ENCODE results near the gene STX11.

STX11 gene

DNA sequence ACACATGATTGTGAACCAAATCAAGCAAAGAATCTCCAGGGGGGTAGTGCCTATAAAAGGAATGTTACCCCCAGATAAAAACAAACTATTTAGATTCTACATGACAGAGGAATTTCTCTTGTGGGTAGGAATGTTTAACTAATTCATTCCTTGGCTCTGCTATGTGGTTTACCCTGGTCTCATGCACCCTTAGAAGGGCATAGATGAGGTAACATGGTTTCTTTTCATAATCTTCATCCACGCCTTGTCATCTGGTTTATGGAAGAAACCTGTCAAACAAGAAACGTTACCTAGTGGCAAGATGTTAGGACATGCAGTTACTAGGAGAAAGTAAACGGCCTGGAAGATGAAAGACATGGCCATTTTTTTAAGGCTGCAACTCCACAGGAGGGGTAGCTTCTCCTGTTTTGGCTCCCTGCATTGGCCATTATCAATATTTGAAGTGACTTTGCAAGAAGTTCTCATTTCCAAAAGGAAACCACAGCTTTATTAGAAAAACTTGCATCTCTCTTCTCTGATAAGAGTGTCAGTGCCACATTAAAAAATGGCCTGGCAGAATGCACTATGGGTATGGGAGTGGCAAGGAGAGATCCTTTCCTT is 45.5 kb downstream of the STX11 start:
- TF ChIP-seq POLR2A (IDR thresholded peaks at IDR 0.05; ENCODE audit: low read depth, low read length): no peak
- DNase-seq (ENCODE audit: insufficient read length, low spot score): no peak

GRCh38 chr6:144197919-144198318 is 47.6 kb downstream of the STX11 start:
- no peak for TF ChIP-seq POLR2A (IDR thresholded peaks at IDR 0.05; ENCODE audit: low read depth, low read length)
- DNase-seq (ENCODE audit: insufficient read length, low spot score) (no peak), FAIRE-seq (no peak)

More for the DNA sequence above, 45.5 kb downstream of the STX11 start:
- FAIRE-seq: no peak

DNA sequence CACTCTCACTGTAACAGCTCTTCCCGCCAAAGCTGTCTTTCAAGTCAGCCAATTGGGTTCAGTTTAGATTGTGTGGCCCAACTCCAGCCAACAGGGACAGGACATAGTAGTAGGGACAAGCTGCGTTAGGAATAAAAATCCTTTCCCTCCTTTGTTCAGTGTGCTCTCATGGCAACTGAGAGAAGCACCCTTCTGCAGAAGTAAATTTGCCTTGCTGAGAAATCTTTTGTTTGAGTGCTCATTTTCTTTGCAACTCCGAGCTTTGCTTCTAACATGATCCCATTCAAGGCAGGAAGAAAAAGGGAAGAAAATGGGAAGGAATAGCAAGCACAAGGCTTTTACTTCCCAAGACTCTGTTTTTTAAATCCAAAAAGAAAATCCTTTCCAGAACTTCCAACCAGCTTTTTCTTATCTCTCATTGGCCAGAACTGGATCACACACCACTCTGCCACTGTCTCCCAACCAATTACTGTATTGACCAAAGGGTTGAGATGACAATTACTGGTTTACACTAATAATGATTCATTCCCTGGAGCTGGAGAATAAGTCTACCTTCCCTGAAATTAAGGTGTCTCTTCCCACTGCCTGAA is 52.7 kb downstream of the STX11 start:
- TF ChIP-seq POLR2A (IDR thresholded peaks at IDR 0.05; ENCODE audit: low read depth, low read length): no peak
- no peak for DNase-seq (ENCODE audit: insufficient read length, low spot score)
- FAIRE-seq: no peak

- TF ChIP-seq POLR2A (IDR thresholded peaks at IDR 0.05; ENCODE audit: low read depth, low read length): no peak
- no peak for FAIRE-seq
- DNase-seq (ENCODE audit: insufficient read length, low spot score): no peak
These were observed 60.8 kb downstream of the STX11 start for GRCh38 chr6:144211160-144211559.

DNA sequence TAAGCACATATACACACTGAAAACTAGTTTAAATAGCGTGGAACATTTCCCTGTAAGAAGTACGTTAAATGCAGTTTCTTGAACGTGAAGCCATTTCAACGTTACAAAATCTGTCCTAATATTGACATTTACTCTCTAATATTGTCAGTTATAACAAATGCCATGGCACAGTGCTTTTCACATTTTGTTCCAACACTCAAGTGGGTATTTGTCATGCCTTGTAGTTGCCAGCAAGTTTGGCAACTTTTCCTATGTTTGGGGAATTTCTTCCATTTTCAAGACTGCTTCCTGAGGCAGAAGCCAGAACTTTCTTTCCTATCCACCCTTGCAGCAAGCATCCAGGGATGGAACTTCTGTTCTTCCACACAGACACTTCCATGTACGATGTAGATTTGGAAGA is 63.0 kb downstream of the STX11 start:
- FAIRE-seq (no peak), DNase-seq (ENCODE audit: insufficient read length, low spot score) (no peak)
- no peak for TF ChIP-seq POLR2A (IDR thresholded peaks at IDR 0.05; ENCODE audit: low read depth, low read length)

DNA sequence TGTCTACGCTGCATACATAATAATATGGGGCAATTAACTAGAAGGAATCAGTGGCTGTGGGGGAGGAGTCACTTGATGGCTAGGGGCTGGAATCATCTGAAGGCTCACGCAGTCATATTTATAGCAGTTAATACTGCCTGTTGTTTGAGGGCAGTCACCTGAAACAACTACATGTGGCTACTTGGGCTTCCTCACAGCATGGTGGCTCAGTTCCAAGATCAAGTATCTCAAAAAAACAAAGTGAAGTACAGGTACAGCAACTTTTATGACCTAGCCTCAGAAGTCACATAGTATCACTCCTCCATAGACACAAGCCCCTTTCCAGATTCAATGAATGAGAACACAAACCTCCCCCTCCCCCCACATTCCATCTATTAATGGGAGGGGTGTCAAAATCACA is 63.7 kb downstream of the STX11 start:
- no peak for TF ChIP-seq POLR2A (IDR thresholded peaks at IDR 0.05; ENCODE audit: low read depth, low read length)
- no peak for FAIRE-seq
- DNase-seq (ENCODE audit: insufficient read length, low spot score): no peak

DNA sequence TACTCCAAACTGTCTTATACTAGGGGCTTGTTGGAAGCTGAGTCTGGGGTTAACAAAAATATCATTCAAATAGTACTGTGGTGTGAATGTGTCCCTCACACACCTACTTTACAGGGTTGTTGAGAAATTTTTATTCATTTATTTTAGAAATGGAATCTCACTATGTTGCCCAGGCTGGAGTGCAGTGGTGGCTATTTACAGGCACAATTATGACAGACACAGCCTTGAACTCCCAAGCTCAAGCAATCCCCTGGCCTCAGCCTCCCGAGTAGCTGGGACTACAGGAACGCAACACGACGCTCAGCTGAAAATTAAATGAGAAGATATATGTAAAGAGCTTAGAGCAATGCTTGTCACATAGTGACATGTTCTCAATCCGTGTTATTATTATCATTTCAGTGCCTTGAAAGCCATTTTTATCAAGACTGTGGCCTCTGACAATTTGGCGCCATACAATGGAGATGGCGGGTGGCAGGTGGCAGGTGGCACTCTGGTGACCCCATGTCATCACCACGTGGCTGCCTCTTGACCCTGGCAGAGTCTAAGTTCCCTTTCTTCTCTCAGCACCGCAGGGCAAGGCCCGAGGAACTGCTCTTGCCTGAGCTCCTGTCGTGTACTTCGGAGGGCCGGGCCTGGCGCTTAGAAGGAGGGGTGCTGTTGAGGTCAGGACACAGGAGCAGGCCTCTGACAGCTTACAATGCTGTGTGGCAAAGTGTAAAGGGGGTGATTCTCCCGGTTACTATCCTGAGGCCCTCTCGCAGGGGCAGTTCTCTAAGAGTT is 64.5 kb downstream of the STX11 start:
- no peak for TF ChIP-seq POLR2A (IDR thresholded peaks at IDR 0.05; ENCODE audit: low read depth, low read length)
- FAIRE-seq: no peak
- DNase-seq (ENCODE audit: insufficient read length, low spot score): no peak

- peak; percentile 16 for DNase-seq (ENCODE audit: insufficient read length, low spot score)
- FAIRE-seq: no peak
- no peak; the same call in 1 of the 2 replicates for TF ChIP-seq POLR2A (IDR thresholded peaks at IDR 0.05; ENCODE audit: low read depth, low read length)
These were observed 65.2 kb downstream of the STX11 start for GRCh38 chr6:144215402-144215931.

- DNase-seq (ENCODE audit: insufficient read length, low spot score): peak; percentile 79
- FAIRE-seq: no peak
- TF ChIP-seq POLR2A (IDR thresholded peaks at IDR 0.05; ENCODE audit: low read depth, low read length): no peak
These were observed 65.8 kb downstream of the STX11 start for GRCh38 chr6:144215932-144216667.

DNA sequence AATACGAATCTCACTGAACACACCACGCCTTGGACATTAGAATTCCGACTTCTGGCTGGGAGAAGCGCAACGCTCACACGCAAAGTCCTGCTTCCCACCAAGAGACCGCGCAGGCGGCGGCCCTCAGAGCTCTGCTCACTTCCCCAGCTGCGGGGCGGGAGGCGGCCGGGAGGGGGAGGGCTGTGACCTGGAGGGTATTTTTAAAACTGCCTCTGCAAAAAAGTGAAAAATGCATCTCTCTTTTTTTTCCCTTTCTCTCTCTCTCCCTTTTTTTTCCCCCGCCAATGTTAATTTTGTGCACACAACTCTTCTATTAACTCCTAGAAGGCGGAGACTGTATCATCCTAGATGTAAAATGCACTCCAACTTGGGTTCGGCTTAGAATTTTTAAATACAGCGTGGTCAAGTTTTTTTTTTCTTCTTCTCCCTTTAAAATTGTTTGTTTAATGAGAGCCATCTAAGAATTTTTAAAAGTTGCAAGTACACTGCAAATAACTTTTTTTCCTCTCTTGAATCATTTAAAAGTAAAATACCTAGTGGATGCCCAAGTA is 66.4 kb downstream of the STX11 start:
- DNase-seq (ENCODE audit: insufficient read length, low spot score) (peak; percentile 38), FAIRE-seq (no peak)
- TF ChIP-seq POLR2A (IDR thresholded peaks at IDR 0.05; ENCODE audit: low read depth, low read length): no peak

- DNase-seq (ENCODE audit: insufficient read length, low spot score): no peak
- no peak for FAIRE-seq
- no peak for TF ChIP-seq POLR2A (IDR thresholded peaks at IDR 0.05; ENCODE audit: low read depth, low read length)
These were observed 66.9 kb downstream of the STX11 start for GRCh38 chr6:144217264-144217663.

DNA sequence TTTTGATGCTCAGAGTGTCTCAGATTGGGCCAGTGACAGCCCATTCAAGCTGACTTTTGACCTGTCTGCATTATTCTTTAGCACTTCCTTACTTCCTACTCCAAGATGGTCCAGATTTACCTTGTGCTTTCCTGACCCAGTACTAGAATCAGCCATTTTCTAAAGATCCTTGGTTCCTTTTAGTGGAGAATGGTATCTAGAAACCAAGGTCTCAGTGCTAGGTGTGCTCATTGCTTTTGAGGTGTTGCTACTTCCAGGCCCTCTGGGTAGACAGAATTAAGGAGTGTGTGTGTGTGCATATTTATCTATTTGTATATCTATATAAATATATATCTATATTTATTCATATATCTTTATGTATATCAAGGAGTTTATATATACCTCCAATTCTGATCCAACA is 67.5 kb downstream of the STX11 start:
- FAIRE-seq (no peak), DNase-seq (ENCODE audit: insufficient read length, low spot score) (no peak)
- no peak for TF ChIP-seq POLR2A (IDR thresholded peaks at IDR 0.05; ENCODE audit: low read depth, low read length)

GRCh38 chr6:144219056-144219685 is 68.9 kb downstream of the STX11 start:
- TF ChIP-seq POLR2A (IDR thresholded peaks at IDR 0.05; ENCODE audit: low read depth, low read length): no peak
- DNase-seq (ENCODE audit: insufficient read length, low spot score) (no peak), FAIRE-seq (no peak)
